SK-N-SH (cell line): ENCODE measurements around the gene CD81. TPM values are rescaled to one million over a fixed set of nuclear protein-coding genes. Genes with fewer than 3 reads are reported as not detected.

Source experiments
- CTCF ChIA-PET: fragments of 300-600, 350-600 bp; formaldehyde crosslinking; extraction: SDS; loops from one replicate; lab custom pipeline; 2021; lab: Yijun Ruan, JAX
- POLR2A ChIA-PET: fragments of 350-600 bp; sonication (Branson Sonifier 250); formaldehyde crosslinking; extraction: SDS; loops from one replicate; lab custom pipeline; 2020; ENCODE audit warnings: antibody characterized with exemption, inconsistent platforms; lab: Yijun Ruan, JAX
- DNase-seq: peaks from one replicate; pipeline ENCODE4 v3.0.0; 2012
- H2AFZ ChIP-seq: fragments of 200-600 bp; sonication (generic); 2 replicates; pipeline ENCODE4 v1.8.1; 2016; ENCODE audit warnings: antibody characterized with exemption, mild to moderate bottlenecking, low read depth
- H3F3A ChIP-seq: fragments of 200-600 bp; sonication (generic); replicated peaks from 2 replicates; pipeline ENCODE3; 2016; ENCODE audit warnings: antibody characterized with exemption, mild to moderate bottlenecking; ENCODE audit not compliant: insufficient read depth
- H3K27ac ChIP-seq, 2 experiments: fragments of 200-500 bp in 1 of 2; fragments of 200-600 bp in 1 of 2; sonication (Bioruptor generic) in 1 of 2; sonication (generic), shearing (Covaris generic) in 1 of 2; 2 replicates each; pipeline versions ENCODE4 v1.5.1 to v1.6.1; 2014 to 2016; ENCODE audit warnings: low read depth in 2 of 2, inconsistent platforms in 1 of 2, low read length in 1 of 2, mild to moderate bottlenecking in 1 of 2, mixed read lengths in 1 of 2
- H3K27me3 ChIP-seq: fragments of 200-600 bp; sonication (generic), shearing (Covaris generic); 2 replicates; pipeline ENCODE4 v1.6.1; 2016; ENCODE audit warnings: mixed run types; ENCODE audit not compliant: insufficient read depth
- H3K36me3 ChIP-seq, 2 experiments: fragments of 200-500 bp in 1 of 2; fragments of 200-600 bp in 1 of 2; sonication (Bioruptor generic) in 1 of 2; sonication (generic) in 1 of 2; replicated peaks in 1 of 2; 2 replicates each; pipeline versions ENCODE3 to v1.5.1; 2014 to 2016; ENCODE audit warnings: low read length in 1 of 2, mild to moderate bottlenecking in 1 of 2; ENCODE audit not compliant: insufficient read depth in 2 of 2, control insufficient read depth in 1 of 2
- H3K4me1 ChIP-seq, 2 experiments: fragments of 200-500 bp in 1 of 2; fragments of 200-600 bp in 1 of 2; sonication (Bioruptor generic) in 1 of 2; sonication (generic), shearing (Covaris generic) in 1 of 2; 2 replicates each; pipeline versions ENCODE4 v1.5.1 to v1.6.1; 2014 to 2016; ENCODE audit warnings: low read depth in 1 of 2, low read length in 1 of 2, mixed run types in 1 of 2; ENCODE audit not compliant: insufficient read depth in 2 of 2, control insufficient read depth in 1 of 2
- H3K4me2 ChIP-seq: fragments of 200-600 bp; sonication (generic), shearing (Covaris generic); 2 replicates; pipeline ENCODE4 v1.6.1; 2017; ENCODE audit warnings: mixed run types
- H3K4me3 ChIP-seq, 2 experiments: fragments of 200-500 bp in 1 of 2; fragments of 200-600 bp in 1 of 2; sonication (Bioruptor generic) in 1 of 2; sonication (generic), shearing (Covaris generic) in 1 of 2; 2 replicates each; pipeline versions ENCODE4 v1.5.1 to v1.8.1; 2014 to 2016; ENCODE audit warnings: low read depth in 2 of 2, inconsistent platforms in 1 of 2, low read length in 1 of 2, mild to moderate bottlenecking in 1 of 2, mixed read lengths in 1 of 2, moderate library complexity in 1 of 2
- H3K79me2 ChIP-seq: fragments of 200-600 bp; sonication (generic); 2 replicates; pipeline ENCODE4 v1.8.1; 2017; ENCODE audit warnings: mild to moderate bottlenecking; ENCODE audit not compliant: insufficient read depth
- H3K9ac ChIP-seq: fragments of 200-600 bp; sonication (generic); 2 replicates; pipeline ENCODE4 v1.6.1; 2017; ENCODE audit warnings: mixed run types
- H3K9me2 ChIP-seq: fragments of 200-600 bp; sonication (generic); 2 replicates; pipeline ENCODE4 v1.6.1; 2017; ENCODE audit warnings: mixed run types
- H3K9me3 ChIP-seq: fragments of 200-600 bp; sonication (generic); 2 replicates; pipeline ENCODE4 v1.6.1; 2017; ENCODE audit warnings: mixed run types, mild to moderate bottlenecking, moderate library complexity
- H4K20me1 ChIP-seq: fragments of 200-600 bp; sonication (generic); 2 replicates; pipeline ENCODE4 v1.6.1; 2017; ENCODE audit warnings: mild to moderate bottlenecking, mixed run types; ENCODE audit not compliant: insufficient read depth
- ELF1 ChIP-seq: IDR thresholded peaks from 2 replicates; pipeline ENCODE4 v1.4.0; 2012
- EP300 ChIP-seq, 2 experiments: IDR thresholded peaks; 2 replicates each; pipeline versions ENCODE4 v1.4.0 to v1.6.1; 2012; ENCODE audit warnings: borderline replicate concordance in 1 of 2, low read depth in 1 of 2, low read length in 1 of 2
- EZH2phosphoT487 ChIP-seq: fragments of 200-600 bp; sonication (generic); IDR thresholded peaks from 2 replicates; pipeline ENCODE4 v1.6.1; 2017; ENCODE audit warnings: low read depth, mixed run types, mild to moderate bottlenecking, antibody characterized with exemption, moderate library complexity, borderline replicate concordance
- FOSL2 ChIP-seq: IDR thresholded peaks from 2 replicates; pipeline ENCODE4 v1.4.0; 2012; ENCODE audit warnings: low read depth, mild to moderate bottlenecking, moderate library complexity, borderline replicate concordance
- FOXM1 ChIP-seq: IDR thresholded peaks from 2 replicates; pipeline ENCODE4 v1.4.0; 2012; ENCODE audit warnings: low read depth, mild to moderate bottlenecking
- GATA2 ChIP-seq: sonication (generic); formaldehyde crosslinking; IDR thresholded peaks from 2 replicates; pipeline ENCODE4 v1.5.0; 2020; ENCODE audit warnings: mild to moderate bottlenecking, missing genetic modification reagents
- IRF3 ChIP-seq: fragments of 150-350 bp; IDR thresholded peaks from 2 replicates; pipeline ENCODE4 v1.6.1; 2016; ENCODE audit warnings: mild to moderate bottlenecking, low read depth, low read length
- JUND ChIP-seq: IDR thresholded peaks from 2 replicates; pipeline ENCODE4 v1.4.0; 2012
- MXI1 ChIP-seq: IDR thresholded peaks from 2 replicates; pipeline ENCODE4 v1.6.1; 2012; ENCODE audit warnings: mild to moderate bottlenecking, low read depth, low read length, improper control_type of control experiment
- NRF1 ChIP-seq: IDR thresholded peaks from 2 replicates; pipeline ENCODE4 v1.6.1; 2012; ENCODE audit warnings: low read depth, mild to moderate bottlenecking, low read length
- PBX3 ChIP-seq: IDR thresholded peaks from 2 replicates; pipeline ENCODE4; 2012
- POLR2AphosphoS5 ChIP-seq: IDR thresholded peaks from 2 replicates; pipeline ENCODE4 v1.6.1; 2012; ENCODE audit warnings: low read depth, low read length
- RAD21 ChIP-seq: IDR thresholded peaks from 2 replicates; pipeline ENCODE4 v1.6.1; 2012; ENCODE audit warnings: mild to moderate bottlenecking, low read length
- RCOR1 ChIP-seq: fragments of 150-350 bp; IDR thresholded peaks from 2 replicates; pipeline ENCODE4 v1.6.1; 2017; ENCODE audit warnings: antibody characterized with exemption, low read length
- RXRA ChIP-seq: IDR thresholded peaks from 2 replicates; pipeline ENCODE4 v1.4.0; 2012; ENCODE audit warnings: low read depth, mild to moderate bottlenecking, borderline replicate concordance
- SMC3 ChIP-seq: IDR thresholded peaks from 2 replicates; pipeline ENCODE4 v1.6.1; 2012; ENCODE audit warnings: low read depth, low read length, improper control_type of control experiment
- TAF1 ChIP-seq: IDR thresholded peaks from 2 replicates; pipeline ENCODE4 v1.6.1; 2012; ENCODE audit warnings: low read depth, mild to moderate bottlenecking, low read length, moderate library complexity, borderline replicate concordance
- USF1 ChIP-seq: IDR thresholded peaks from 2 replicates; pipeline ENCODE4 v1.4.0; 2012; ENCODE audit warnings: low read depth, borderline replicate concordance
- USF2 ChIP-seq: fragments of 150-350 bp; IDR thresholded peaks from 2 replicates; pipeline ENCODE4 v1.6.1; 2017; ENCODE audit warnings: antibody characterized with exemption, low read length, low read depth, borderline replicate concordance
- YY1 ChIP-seq: IDR thresholded peaks from 2 replicates; pipeline ENCODE4 v1.4.0; 2012; ENCODE audit warnings: low read depth, mild to moderate bottlenecking
- WGBS: methylation state at CpG from one replicate; pipeline ENCODE4 v1.1.6; 2017; ENCODE audit warnings: low lambda C conversion rate; 5-methylcytosine and 5-hydroxymethylcytosine counted together
- polyA plus RNA-seq, 3 experiments: library from polyadenylated mRNA; depleted of rRNA; stranded (reverse); fragments of >200 nt; gene quantifications; 2 replicates each; pipeline ENCODE4 v1.2.3, GENCODE V29; 2012

Gene CD81
- polyA plus RNA-seq, 1 of the 3 experiments (the other 2 are of a cell fraction) = 517 TPM

GRCh38 chr11:2392241-2392959 lies 15.3 kb downstream of the CD81 start:
- H3K9ac ChIP-seq = no peak overlapping the region
- peaks cover 2 to 15% of the 10 kb centered on the region in 2 experiments; a peak in 2 of 4 replicates for H3K4me1 ChIP-seq
- no peak overlapping the region for H3K4me3 ChIP-seq
- no peak overlapping the region for H3K27ac ChIP-seq
- peaks cover 38% of the 10 kb centered on the region for H3K79me2 ChIP-seq
- H3K9me3 ChIP-seq = no peaks in the 10 kb centered on the region
- no peak overlapping the region for H2AFZ ChIP-seq
- no peaks in the 10 kb centered on the region for H3F3A ChIP-seq
- no peak for DNase-seq
- H4K20me1 ChIP-seq = peaks cover 62% of the 10 kb centered on the region
- POLR2A ChIA-PET = no interaction called here
- peaks cover 5 to 49% of the 10 kb centered on the region in 2 experiments for H3K36me3 ChIP-seq
- H3K9me2 ChIP-seq = no peaks in the 10 kb centered on the region
- CTCF ChIA-PET = interaction anchor here (1.1 to 1.5 kb wide), 2 partner anchors 28 to 87 kb away, joined by 4 to 5 read pairs; no protein-coding TSS in a partner anchor
- no peaks in the 10 kb centered on the region for H3K27me3 ChIP-seq
- WGBS = 96% methylated on average over 20 of the region's 26 CpGs
- H3K4me2 ChIP-seq = no peak overlapping the region
- no peak for TF ChIP-seq SMC3
- TF ChIP-seq EZH2phosphoT487 = no peak
- TF ChIP-seq FOXM1 = no peak
- TF ChIP-seq EP300 (IDR thresholded peaks at IDR 0.05; ENCODE audit: borderline replicate concordance in 1 of 2, low read depth in 1 of 2, low read length in 1 of 2) = no peak
- TF ChIP-seq YY1 = no peak

- no peaks in the 10 kb centered on the region for H3K27me3 ChIP-seq
- H4K20me1 ChIP-seq = peaks cover 53% of the 10 kb centered on the region
- no peak overlapping the region for H3K4me3 ChIP-seq
- H3K9me3 ChIP-seq = no peaks in the 10 kb centered on the region
- POLR2A ChIA-PET = no interaction called here
- no peaks in the 10 kb centered on the region for H3F3A ChIP-seq
- DNase-seq = no peak
- H3K4me2 ChIP-seq = no peak overlapping the region
- H2AFZ ChIP-seq = no peak overlapping the region
- 100% methylated on average over 4 of the region's 27 CpGs for WGBS
- H3K27ac ChIP-seq = no peak overlapping the region
- CTCF ChIA-PET = interaction anchor here (1.5 kb wide), 1 partner anchor 27 kb away, joined by 5 read pairs; no protein-coding TSS in a partner anchor
- H3K9ac ChIP-seq = no peak overlapping the region
- H3K79me2 ChIP-seq = peaks cover 29% of the 10 kb centered on the region
- H3K4me1 ChIP-seq = peaks cover 0 to 11% of the 10 kb centered on the region in 2 experiments; a peak in 1 of 4 replicates
- H3K36me3 ChIP-seq = peaks cover 6 to 52% of the 10 kb centered on the region in 2 experiments
- H3K9me2 ChIP-seq = no peaks in the 10 kb centered on the region
- no peak for TF ChIP-seq NRF1
- no peak for TF ChIP-seq EP300 (IDR thresholded peaks at IDR 0.05; ENCODE audit: borderline replicate concordance in 1 of 2, low read depth in 1 of 2, low read length in 1 of 2)
- TF ChIP-seq ELF1 = no peak
- no peak for TF ChIP-seq USF1
- TF ChIP-seq RAD21 = no peak
- TF ChIP-seq POLR2AphosphoS5 = no peak
- no peak for TF ChIP-seq IRF3
- TF ChIP-seq FOXM1 = no peak
- TF ChIP-seq FOSL2 = no peak
- TF ChIP-seq USF2 = no peak
- no peak for TF ChIP-seq GATA2
- TF ChIP-seq RCOR1 = no peak
- no peak for TF ChIP-seq RXRA
- TF ChIP-seq JUND = no peak
- TF ChIP-seq PBX3 = no peak
- TF ChIP-seq MXI1 = no peak
- no peak for TF ChIP-seq TAF1
Observed at GRCh38 chr11:2393111-2393868, 16.2 kb downstream of the CD81 start.
